Tibial nerve (tissue), 3 donors: ENCODE measurements around the gene MYRFL.

Experiments used
- CTCF ChIP-seq, 5 experiments: fragments of 200-600 bp in 3 of 5; fragments of 450-650 bp in 2 of 5; sonication (generic) in 3 of 5; IDR thresholded peaks; one replicate each; pipeline ENCODE4 v1.5.1; 2016 to 2019; ENCODE audit warnings: antibody characterized with exemption in 5 of 5, mild to moderate bottlenecking in 3 of 5, moderate library complexity in 2 of 5
- POLR2A ChIP-seq, 2 donors: fragments of 450-650 bp; IDR thresholded peaks; one replicate each; pipeline ENCODE4 v1.6.1; 2017; ENCODE audit warnings: antibody characterized with exemption in 2 of 2, mild to moderate bottlenecking in 2 of 2, moderate library complexity in 2 of 2

DNA sequence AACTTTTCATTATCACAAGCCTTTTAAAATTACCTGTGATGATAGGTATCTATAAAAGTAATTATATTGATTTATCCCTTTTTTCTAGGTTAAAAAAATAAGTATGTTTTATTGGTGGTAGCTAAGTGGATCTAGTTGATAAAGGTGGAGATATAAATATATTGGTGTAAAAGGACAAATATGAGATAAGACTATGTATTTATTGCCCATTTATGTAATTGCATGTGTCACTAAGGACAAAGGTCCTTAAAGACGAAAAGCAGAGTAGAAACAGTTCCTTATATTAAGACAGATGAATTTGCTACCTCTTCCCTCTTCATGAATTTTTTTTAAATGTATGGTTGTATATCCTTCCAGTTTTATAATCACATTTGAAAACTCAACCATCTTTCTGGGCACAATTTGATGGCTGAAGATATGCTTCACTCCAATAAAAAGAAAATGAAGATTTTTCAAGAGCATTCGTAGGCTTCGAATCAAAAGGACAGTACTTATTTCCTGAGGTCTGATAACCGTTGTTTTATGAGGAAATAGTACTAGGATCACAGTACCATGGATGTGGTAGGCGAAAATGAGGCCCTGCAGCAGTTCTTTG, at the start of gene MYRFL:
- TF ChIP-seq CTCF (IDR thresholded peaks at IDR 0.05) = no peak
- TF ChIP-seq POLR2A (IDR thresholded peaks at IDR 0.05) = no peak
